Stimulated activated CD4-positive, alpha-beta T cell treated with anti-CD3 and anti-CD28 coated beads, TNF-alpha, amount 100 ng/mL, for 48 hours (primary cell): ENCODE measurements around the gene PACSIN2.
"Not testable (repeated sequence)": the region's sequence is repeated elsewhere in the genome, so short reads cannot be mapped to it uniquely, and the experiment has no call there.

Experiments used
- DNase-seq, 3 donors: peaks; one replicate each; pipeline ENCODE4 v3.0.0-alpha.2; 2020; ENCODE audit warnings: low read depth in 3 of 3

PACSIN2 gene

DNA sequence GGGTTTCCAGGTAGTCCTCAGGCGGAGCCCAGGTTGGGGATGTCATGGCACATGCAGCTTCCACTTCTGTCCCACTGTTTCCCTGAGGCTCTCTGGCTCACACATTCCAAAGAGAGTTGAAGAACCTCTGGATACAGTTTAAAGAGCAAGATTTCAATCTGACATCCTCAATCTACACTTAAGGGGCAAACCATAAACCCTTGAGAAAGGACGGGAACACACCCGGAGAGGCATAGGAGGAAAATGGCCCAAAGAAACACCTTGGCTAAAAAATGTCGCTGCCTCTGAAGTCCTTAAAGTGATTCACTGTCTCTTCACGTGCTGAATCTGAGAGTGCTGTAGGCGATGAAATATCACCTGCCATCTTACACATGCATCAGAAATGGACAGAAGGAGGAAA is 87.0 kb downstream of the PACSIN2 start:
- no peak for DNase-seq

DNA sequence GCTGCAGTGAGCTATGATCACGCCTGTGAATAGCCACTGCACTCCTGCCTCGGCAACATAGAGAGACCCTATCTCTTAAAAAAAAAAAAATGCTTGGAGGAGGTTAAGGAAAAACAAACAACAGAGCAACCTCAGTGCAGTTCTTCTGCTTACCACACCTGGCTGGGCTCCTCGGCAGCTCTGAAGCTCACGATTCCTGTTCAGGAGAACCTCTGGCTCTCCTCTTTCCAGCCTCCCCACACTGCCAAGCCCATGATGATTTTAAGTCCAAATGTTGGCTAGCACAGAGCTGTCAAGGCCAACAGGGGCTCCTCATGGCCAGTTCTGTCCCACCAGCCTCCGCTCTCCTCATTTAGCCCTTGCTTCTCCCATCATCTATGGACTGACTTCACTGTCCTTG is 88.2 kb downstream of the PACSIN2 start:
- DNase-seq: no peak

DNA sequence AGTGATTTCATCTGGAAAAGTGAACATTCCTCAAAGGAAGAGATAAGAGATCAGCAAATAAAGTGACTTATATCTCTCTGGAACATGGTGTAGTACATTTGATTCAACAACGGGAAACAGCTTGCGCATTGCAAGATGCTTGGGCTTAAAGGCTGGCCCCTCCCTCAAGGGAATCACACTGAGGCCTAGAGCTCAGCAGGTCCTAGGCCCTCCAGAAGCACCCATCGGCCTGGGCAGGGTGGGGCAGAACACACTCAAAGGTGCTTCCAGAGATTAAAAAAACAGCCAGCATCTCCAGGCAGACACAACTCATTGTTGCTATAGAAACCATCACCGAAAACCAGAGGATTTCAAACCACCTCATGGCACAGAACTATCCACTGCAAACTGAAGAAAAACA is 88.8 kb downstream of the PACSIN2 start:
- no peak for DNase-seq

DNA sequence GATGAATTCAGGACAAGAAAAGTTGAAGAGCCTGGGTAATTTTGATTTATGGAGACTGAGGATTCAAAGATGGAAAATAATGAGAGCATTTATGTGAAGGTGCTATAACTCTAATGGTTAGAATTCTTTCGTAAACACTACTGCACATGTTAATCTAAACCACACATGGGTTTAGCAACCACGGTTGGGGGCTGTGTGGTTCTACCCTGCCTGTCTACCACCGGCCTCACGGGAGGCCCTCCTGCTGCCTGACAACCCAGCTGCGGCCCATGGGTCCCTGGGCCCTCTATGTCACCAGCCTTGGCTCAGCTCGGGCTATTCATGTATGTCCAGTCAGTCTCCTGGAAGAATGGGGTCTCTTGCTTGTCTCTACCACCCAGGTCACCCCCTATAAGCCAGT is 89.4 kb downstream of the PACSIN2 start:
- no peak for DNase-seq

DNA sequence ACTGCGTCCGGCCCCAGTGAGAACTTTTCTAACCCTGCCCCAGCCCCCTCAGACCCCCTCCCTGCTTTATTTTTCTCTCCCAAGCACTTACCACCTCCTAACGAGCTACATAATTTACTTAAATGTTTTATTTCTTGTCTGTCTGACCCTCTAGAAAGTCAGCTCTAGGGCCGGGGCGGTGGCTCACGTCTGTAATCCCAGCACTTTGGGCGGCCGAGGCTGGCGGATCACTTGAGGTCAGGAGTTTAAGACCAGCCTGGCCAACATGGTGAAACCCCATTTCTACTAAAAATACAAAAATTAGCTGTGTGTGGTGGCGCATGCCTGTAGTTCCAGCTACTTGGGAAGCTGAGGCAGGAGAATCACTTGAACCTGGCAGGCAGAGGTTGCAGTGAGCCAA is 89.9 kb downstream of the PACSIN2 start:
- DNase-seq: not testable (repeated sequence)

DNA sequence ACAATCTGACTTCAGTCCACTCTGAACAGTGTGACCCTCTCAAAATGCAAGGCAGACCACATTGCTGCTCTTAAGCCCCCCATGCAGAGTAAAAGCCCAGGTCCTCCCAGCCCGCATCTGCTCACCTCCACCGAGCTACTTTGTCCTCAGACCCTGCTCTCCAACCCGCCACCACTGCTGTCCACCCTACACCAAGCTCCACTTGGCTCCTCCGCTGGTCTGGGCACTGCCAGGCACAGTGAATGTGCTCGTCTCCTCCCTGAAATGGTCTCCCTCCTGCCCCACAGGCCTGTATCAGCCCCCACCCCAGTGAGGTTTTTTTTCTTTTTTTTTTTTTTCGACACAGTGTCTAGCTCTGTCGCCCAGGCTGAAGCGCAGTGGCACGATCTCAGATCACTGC is 90.5 kb downstream of the PACSIN2 start:
- DNase-seq: no peak

DNA sequence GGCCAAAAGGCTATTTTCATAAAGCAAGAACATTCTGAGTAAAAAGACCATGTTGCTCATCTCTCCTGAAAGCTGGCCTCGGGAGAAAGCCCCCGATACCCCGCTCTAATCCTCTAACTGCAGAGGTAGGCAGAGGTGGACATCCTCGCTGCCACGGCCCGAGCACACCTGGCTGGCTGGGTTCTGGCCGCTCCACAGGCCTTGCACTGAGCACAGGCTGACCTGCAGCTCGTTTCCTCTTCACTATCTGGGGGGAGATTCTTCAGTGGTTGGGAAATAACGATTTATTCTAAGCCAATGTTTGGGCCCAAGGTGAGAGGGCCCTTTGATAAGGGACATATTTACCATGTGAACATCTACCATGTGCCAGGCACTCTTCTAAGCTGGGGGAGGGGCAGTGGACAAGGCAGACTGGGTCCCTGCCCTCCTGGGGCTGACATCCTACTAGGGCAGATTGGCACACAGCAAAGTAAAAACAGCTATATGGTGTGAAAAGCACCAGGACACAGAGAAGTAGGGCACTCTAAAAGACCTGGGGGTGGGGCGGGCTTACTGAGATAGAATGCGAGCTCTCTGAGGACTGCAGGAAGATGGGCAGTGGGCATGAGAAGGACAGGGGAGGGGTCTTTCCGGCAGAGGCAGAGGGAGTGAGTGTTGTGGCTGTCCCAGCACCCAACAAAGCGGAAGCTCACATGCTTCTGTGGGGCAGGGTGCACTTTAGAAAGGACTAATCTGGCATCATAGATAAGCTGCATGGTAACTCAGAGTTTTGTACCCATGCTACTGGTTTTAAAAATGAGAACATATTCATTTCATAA is 92.4 kb downstream of the PACSIN2 start:
- no peak for DNase-seq

DNA sequence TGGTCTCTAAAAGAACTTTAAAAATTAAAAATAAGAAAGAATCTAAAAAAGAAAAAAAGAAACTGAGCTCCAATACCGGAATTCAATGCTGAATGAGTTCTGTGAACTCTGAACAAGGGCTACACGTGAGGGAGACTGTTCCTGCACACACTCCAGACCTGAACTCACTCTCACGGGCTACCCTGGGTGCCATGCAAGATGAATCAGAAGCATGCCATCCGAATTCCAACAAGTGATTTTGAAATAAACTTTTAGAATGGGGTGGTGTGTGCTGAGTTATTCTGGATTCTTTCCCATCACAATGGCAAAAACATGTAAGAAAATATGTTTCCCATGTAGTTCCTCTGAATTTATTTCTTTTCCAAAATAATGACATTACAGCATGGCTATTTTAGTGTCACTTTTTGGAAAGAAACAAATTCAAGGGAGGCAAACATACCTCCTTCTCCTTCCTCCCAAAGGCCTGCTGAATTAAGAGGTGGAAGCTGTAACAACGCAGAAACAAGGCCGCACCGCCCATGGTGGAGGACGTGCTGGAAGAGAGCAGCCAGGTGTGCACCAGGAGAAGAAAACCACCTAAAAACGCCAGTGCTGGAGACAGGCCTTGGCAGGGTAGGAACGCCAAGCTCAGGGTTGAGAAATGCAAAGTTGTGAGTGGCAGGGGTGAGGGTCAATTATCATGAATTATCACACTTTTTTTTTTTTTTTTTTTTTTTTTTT is 94.7 kb downstream of the PACSIN2 start:
- DNase-seq: no peak

DNA sequence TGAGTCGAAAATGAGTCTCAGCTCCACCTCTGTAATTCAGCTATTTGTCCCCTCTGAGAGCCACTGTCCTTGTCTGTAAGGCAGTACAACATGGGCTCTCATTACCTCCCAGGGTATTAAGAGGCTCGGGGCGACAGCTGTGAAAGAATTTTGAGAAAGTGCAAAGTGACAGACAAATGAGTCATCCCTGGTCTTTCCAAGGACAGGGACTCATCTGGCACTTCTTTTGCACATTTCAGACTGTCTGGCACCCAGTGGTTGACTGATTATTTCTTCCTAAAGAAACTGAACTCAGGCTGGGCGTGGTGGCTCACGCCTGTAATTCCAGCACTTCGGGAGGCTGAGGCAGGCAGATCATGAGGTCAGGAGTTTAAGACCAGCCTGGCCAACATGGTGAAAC is 95.8 kb downstream of the PACSIN2 start:
- DNase-seq: no peak

DNA sequence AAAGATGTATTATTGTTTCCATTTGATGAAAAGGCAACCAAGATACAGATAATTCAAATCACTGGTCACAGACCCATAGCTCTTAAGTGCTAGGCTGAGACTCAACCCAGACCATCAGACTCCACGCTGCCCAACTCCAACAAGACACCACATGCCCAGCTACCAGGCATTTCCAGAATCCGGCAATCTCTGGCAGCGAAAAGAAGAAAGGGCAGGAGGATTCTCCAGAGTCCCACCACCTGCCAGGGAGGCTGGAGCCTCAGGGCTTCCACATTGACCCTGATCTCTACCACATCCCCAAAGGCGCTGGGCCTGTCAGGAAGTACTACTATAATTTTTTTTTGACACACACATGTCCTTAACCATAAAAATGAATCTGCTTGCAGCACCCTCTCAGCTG is 96.4 kb downstream of the PACSIN2 start:
- DNase-seq: no peak

DNA sequence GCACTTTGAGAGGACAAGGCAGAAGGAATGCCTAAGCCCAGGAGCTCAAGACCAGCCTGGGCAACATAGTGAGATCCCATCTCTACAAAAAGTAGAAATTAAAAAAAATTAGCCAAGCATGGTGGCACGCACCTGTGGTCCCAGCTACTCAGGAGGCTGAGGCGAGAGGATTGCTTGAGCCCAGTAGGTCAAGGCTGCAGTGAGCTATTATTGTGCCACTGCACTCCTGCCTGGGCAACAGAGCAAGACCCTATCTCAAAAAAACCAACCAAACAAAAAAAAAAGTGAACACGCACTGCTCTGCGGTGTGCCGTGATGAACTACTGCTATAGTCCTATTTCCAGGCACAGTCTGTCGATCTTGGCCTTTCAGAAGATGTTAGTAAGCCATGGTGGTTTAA is 97.6 kb downstream of the PACSIN2 start:
- not testable (repeated sequence) for DNase-seq

DNA sequence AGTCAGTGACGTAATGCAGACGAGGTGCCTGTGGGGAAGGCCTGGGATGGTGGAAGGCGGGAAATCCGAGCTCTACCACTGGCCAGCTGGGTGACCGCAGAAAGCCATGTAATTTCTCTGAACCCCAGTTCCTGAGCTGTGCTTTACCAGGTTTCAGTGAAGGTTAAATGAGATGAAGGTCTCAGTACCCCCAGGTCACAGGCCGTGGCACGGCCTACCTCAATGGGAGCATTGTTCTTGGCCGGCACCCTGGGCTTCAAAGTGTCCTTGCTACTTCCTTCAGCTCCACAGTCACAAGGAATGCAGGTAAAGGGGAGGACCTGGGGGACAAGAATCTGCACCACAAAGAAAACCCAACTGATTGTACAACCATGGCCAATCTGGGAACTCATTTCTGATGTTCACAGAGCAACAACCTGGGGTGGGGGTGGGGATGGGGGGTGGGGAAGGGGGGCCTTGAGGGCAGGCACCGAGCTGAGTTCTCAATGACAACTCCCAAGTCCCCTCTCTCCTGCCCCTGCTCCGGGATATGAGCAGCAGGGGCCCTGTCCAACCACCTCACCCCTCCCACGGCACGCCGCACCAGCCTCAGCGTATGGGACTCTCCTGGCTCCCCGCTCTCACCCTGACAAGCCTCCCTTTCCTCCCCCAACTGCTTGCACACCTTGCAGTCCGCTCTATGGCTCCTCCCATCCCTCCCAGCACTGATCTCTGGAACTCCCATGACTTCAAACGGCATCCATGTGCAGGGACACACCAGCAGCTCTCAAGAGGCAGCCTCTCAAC is 98.8 kb downstream of the PACSIN2 start:
- DNase-seq: no peak

DNA sequence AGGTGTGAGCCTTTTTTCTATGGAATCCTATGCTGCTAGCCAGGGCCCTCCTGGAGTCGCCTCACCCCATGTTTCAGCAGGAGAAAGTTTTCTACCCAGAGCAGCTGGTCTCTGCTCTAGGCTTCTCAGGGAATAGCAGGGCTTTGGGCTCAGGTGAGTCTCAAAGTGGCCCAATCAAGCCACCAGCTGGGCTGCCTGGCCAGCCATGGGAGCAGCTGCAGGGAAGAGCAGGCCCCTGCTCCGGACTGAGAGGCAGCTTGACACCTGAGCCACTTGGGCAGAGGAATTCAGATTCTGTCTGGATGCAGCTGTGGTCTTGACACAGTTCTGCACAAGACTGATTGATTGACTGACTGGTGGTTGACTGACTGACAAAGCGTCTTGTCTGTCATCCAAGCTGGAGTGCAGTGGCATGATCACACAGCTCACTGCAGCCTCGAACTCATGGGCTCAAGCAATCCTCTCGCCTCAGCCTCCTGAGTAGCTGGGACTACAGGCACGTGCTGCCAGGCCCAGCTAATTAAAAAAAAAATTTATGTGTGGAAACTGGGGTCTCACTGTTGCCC is 100.4 kb downstream of the PACSIN2 start:
- DNase-seq: no peak

DNA sequence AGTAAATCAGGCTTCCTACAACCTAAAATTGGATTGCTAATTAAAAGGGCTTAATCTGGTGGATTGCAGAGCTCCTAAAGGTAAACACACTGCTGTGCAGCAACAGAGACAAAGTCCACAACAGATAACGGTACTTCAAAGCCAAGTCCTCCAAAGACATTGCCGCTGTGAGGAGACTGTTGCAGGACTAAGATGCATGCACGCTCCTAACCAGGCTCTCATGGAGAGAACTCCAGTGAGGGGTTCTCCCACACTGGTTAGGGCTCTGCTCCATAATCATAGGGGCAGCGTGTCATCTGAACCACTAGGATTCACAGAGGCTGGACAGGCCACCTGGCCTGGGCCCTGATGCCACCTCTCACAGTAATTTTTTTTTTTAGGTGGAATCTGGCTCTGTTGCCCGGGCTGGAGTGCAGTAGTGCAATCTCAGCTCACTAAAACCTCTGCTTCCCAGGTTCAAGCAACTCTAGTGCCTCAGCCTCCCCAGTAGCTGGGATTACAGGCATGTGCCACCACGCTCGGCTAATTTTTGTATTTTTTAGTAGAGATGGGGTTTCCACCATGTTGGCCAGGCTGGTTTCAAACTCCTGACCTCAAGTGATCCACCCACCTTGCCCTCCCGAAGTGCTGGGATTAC is 101.0 kb downstream of the PACSIN2 start:
- no peak for DNase-seq

DNA sequence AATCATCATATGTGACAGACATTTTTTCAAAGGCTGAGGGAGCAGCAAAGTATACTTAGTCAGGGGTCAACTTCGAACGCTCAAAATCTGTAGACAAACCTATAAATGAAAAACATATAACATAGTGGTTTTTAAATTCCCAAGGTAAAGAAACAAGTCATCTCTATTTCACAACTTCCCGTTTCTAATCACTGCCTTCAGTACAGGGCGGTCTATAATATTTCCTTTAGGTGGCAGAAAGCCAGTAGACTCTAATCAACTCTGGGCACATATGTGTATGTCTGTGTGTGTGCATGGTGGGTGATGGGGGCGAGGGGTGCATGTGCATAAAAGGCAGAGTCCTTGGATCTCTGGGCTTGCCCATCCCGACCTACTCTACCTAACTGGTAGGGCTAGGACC is 102.9 kb downstream of the PACSIN2 start:
- DNase-seq: no peak

DNA sequence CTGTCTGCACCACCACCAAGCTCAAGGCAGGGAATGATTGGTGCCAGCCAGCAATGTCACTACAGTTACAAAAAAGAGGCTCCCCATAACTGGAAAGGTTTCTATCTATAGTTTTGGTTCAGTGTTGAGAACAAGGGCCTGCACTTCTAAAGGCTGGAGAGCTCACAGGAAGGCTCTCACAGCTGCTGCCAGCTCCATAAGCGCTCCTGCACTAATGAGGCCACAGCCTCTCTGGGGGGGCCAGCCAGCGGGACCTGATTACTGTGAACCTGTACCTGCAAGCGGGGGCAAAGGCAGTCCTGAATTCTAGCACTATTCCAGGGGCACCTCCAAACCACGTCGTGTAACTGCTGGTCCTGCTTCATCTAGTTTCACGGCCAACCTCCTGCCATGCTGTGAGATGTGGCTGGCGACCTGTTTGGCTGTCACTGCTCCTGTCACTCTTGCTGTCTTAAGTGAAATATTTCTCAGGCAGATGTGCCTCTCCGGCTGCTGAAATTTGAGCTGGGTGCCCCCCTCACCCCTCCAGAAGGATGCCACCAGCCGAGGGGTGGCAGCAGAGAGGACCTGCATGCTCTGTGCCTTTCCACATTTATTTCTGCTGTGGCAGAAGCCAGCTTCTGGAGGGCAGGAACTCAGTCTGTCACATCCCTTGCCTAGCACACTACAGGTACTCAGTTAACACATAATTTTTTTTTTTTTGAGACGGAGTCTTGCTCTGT is 104.6 kb downstream of the PACSIN2 start:
- DNase-seq: no peak

DNA sequence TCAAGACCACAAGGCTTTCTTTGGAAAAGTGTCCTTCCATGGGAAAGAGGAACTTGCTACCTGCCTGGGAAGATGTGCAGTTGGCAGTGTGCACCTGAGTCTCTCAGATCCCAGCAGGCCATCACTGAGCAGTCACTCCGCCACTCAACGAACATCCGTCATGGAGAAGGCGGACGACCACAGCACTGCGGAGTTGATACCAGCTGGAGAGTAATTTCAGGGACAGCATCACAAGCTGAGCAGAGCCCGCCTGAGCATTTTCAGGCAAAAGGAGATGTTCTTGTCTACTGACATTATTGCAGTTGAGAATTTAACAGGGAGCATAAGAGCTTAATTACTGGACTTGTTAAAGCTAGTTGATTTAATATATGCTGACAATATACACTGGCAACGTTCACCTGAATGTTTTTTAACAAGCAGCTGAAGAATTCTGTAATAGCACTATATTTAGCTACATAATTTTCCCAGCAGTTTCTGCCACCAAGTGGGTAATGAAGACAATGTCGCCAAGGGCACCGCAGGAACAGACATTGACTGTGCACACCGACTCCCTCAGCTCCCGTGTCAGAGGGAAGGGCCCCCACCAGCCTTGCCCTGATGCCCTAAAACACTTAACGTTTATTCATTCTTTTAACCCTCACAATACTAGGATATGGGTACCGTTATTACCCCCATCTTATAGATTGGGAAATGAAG is 105.4 kb downstream of the PACSIN2 start:
- DNase-seq: no peak

DNA sequence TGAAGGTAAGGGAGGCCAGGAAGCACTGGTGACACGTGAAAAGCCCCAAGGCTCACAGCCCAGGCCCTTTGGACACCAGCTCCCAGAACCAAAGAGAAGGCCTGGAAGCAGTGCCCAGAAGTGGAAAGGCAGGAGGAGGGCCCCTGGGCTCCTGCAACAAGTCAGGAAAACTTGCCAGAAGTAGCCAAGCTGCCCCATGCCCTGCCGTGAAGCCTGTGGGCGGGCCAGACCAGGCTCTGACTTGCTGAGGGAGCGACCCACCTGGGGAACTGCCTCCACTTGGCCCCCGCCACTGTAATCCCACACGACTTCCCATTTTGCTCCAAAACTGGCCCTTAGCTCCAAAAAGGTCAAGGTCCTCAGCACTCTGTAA is 106.6 kb downstream of the PACSIN2 start:
- DNase-seq: no peak

DNA sequence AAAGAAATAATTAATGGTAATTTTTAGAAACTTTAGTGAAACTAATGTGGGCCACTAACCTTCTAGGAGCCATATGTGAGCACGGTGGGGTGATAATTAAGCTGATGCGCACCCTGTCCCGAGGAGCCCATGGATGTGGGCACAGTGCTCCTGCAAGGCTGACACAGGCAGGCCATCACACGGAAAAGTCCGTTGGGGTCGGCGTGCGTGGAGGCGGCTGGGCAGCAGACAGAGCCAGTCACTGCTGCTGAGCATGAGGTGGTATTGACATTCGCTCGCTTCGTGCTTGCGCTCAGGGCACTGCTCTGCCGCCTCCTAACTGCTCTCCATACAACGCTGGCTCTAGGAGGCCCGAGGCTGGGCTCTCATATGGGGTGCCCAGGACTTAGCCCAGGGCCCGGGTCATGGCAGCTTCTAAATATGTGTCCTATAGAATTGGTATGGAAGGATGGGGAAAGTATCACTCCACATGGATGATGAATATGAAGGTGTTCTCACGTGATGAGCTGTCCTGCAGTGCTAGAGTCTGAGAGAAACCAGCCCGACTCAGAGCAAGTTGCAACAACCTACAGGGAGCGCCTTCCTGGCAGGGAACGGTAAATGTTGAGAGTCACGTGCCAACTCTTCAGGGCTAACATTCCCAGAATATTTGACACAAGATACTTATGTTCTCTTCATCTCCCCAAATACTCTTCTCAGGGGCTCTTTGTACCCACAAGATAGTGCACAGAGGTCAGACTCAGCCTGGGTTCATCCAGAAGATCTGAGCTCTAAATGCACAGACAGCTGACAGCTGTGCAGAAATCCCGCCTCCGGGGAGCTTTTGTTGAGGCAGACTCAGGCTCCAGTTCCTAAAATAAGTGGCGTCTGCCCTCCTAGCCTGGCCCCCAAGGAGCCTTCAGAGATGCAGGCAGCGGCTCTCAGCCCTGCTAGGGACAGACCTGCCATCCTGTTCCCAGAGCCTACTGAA is 107.3 kb downstream of the PACSIN2 start:
- DNase-seq: no peak
